ENCODE results near the gene BABAM2. TPM values are rescaled to one million over a fixed set of nuclear protein-coding genes. Genes with fewer than 3 reads are reported as not detected.

Gene BABAM2
- total and polyA plus RNA-seq, 2 experiments from 2014 or later, result 17.8 to 21.5 TPM

DNA sequence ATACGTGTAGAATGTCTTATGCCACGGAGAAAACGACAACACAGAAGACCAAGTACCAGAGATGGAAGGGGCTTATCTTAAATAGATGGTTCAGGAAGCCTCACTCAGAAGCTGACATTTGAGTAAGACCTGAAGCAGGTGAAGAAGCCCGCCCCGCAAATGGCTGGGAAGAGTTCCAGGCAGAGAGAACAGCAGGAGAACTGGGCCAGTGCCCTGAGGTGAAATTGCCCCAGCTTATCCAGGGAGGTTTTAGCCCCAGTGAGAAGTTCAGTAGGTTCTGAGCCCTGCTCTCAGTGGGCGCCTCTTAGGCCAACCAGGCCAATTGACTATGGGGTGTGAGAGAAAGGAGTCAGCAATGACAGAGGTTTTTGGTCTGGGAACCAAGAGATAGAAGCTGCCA lies 336.0 kb downstream of the BABAM2 start:
- no peaks in the 10 kb centered on the region for H3K79me2 ChIP-seq (replicated peaks; ENCODE audit: insufficient read depth)
- H3K4me1 ChIP-seq (ENCODE audit: insufficient read depth), result no peaks in the 10 kb centered on the region
- H3K9me3 Mint-ChIP-seq, result no peaks in the 10 kb centered on the region
- H3K27me3 ChIP-seq (ENCODE audit: insufficient read depth), result no peaks in the 10 kb centered on the region
- no peak overlapping the region for H3K27ac Mint-ChIP-seq
- ATAC-seq (no peak), DNase-seq (ENCODE audit: low spot score) (no peak)
- TF ChIP-seq, protein P1, sequence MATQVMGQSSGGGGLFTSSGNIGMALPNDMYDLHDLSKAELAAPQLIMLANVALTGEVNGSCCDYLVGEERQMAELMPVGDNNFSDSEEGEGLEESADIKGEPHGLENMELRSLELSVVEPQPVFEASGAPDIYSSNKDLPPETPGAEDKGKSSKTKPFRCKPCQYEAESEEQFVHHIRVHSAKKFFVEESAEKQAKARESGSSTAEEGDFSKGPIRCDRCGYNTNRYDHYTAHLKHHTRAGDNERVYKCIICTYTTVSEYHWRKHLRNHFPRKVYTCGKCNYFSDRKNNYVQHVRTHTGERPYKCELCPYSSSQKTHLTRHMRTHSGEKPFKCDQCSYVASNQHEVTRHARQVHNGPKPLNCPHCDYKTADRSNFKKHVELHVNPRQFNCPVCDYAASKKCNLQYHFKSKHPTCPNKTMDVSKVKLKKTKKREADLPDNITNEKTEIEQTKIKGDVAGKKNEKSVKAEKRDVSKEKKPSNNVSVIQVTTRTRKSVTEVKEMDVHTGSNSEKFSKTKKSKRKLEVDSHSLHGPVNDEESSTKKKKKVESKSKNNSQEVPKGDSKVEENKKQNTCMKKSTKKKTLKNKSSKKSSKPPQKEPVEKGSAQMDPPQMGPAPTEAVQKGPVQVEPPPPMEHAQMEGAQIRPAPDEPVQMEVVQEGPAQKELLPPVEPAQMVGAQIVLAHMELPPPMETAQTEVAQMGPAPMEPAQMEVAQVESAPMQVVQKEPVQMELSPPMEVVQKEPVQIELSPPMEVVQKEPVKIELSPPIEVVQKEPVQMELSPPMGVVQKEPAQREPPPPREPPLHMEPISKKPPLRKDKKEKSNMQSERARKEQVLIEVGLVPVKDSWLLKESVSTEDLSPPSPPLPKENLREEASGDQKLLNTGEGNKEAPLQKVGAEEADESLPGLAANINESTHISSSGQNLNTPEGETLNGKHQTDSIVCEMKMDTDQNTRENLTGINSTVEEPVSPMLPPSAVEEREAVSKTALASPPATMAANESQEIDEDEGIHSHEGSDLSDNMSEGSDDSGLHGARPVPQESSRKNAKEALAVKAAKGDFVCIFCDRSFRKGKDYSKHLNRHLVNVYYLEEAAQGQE (IDR thresholded peaks at IDR 0.05; ENCODE audit: unreplicated experiment), result no peak
- TF ChIP-seq ZNF114 (CRISPR knock-in tag; IDR thresholded peaks at IDR 0.05), result no peak
- no peak for TF ChIP-seq ZNF331 (CRISPR knock-in tag; IDR thresholded peaks at IDR 0.05; ENCODE audit: low read depth)
- TF ChIP-seq, protein P2, sequence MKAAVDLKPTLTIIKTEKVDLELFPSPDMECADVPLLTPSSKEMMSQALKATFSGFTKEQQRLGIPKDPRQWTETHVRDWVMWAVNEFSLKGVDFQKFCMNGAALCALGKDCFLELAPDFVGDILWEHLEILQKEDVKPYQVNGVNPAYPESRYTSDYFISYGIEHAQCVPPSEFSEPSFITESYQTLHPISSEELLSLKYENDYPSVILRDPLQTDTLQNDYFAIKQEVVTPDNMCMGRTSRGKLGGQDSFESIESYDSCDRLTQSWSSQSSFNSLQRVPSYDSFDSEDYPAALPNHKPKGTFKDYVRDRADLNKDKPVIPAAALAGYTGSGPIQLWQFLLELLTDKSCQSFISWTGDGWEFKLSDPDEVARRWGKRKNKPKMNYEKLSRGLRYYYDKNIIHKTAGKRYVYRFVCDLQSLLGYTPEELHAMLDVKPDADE (IDR thresholded peaks at IDR 0.05), result no peak
- no peaks in the 10 kb centered on the region for H3K9me2 ChIP-seq (ENCODE audit: insufficient read depth)
- peaks cover 6% of the 10 kb centered on the region for H3K4me1 Mint-ChIP-seq
- H3K4me2 ChIP-seq, result no peak overlapping the region
- no peaks in the 10 kb centered on the region for H3K36me3 ChIP-seq (ENCODE audit: insufficient read depth)
- H2AFZ ChIP-seq, result no peak overlapping the region
- H3F3A ChIP-seq (replicated peaks; ENCODE audit: low read depth), result no peaks in the 10 kb centered on the region
- no peaks in the 10 kb centered on the region for H3K27me3 Mint-ChIP-seq (ENCODE audit: insufficient read depth, low read depth, poor library complexity)
- H3K4me3 ChIP-seq, result no peak overlapping the region
- H3K4me3 Mint-ChIP-seq, result no peak overlapping the region
- no peaks in the 10 kb centered on the region for H4K20me1 ChIP-seq (replicated peaks; ENCODE audit: insufficient read depth)
- no peak overlapping the region for H3K27ac ChIP-seq (ENCODE audit: low read depth)
- H3K36me3 Mint-ChIP-seq (ENCODE audit: low read depth), result no peaks in the 10 kb centered on the region

DNA sequence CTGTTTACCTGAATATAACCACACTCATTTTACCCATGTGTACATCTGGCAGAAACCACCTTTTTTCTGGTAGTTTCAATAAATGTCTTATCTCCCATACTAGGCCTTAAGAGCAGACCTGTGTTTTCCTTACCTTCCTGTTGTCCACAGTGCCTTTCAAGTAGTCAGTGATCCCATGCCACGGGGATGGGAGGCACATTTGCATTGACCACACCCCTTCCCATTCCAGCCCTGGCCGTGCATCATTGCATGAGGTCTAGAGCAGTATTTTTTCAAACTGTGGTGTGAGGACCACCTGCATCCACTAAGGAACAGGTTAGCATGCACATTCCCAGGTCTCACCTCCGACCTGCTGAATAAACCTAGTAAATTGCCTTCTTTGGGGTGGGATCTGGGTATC lies 337.0 kb downstream of the BABAM2 start:
- Histone ChIP-seq H3K4me1 (ENCODE audit: insufficient read depth) (no peaks in the 10 kb centered on the region), H3K4me2 (no peak overlapping the region), H3K27ac (ENCODE audit: low read depth) (no peak overlapping the region), H3K27me3 (ENCODE audit: insufficient read depth) (no peaks in the 10 kb centered on the region), H2AFZ (no peak overlapping the region), H3K4me3 (no peak overlapping the region), H4K20me1 (replicated peaks; ENCODE audit: insufficient read depth) (no peaks in the 10 kb centered on the region), H3K79me2 (replicated peaks; ENCODE audit: insufficient read depth) (no peaks in the 10 kb centered on the region), H3K9me2 (ENCODE audit: insufficient read depth) (no peaks in the 10 kb centered on the region), H3F3A (replicated peaks; ENCODE audit: low read depth) (no peaks in the 10 kb centered on the region), H3K36me3 (ENCODE audit: insufficient read depth) (no peaks in the 10 kb centered on the region)
- H3K4me3 Mint-ChIP-seq, result no peak overlapping the region
- no peaks in the 10 kb centered on the region for H3K36me3 Mint-ChIP-seq (ENCODE audit: low read depth)
- ATAC-seq (peak; percentile 79), DNase-seq (ENCODE audit: low spot score) (peak; percentile 39)
- H3K27ac Mint-ChIP-seq, result 0 out of 2 replicates have a peak overlapping the region, but pooled peaks have one; percentile 9
- no peaks in the 10 kb centered on the region for H3K27me3 Mint-ChIP-seq (ENCODE audit: insufficient read depth, low read depth, poor library complexity)
- peaks cover 6% of the 10 kb centered on the region for H3K4me1 Mint-ChIP-seq
- H3K9me3 Mint-ChIP-seq, result no peaks in the 10 kb centered on the region
- no peak for TF ChIP-seq POLR2AphosphoS5 (IDR thresholded peaks at IDR 0.05; ENCODE audit: low read depth)
- no peak for TF ChIP-seq EZH2phosphoT487 (IDR thresholded peaks at IDR 0.05; ENCODE audit: unreplicated experiment)
- TF ChIP-seq, protein P1 (IDR thresholded peaks at IDR 0.05; ENCODE audit: unreplicated experiment), result no peak
- TF ChIP-seq, protein P3, sequence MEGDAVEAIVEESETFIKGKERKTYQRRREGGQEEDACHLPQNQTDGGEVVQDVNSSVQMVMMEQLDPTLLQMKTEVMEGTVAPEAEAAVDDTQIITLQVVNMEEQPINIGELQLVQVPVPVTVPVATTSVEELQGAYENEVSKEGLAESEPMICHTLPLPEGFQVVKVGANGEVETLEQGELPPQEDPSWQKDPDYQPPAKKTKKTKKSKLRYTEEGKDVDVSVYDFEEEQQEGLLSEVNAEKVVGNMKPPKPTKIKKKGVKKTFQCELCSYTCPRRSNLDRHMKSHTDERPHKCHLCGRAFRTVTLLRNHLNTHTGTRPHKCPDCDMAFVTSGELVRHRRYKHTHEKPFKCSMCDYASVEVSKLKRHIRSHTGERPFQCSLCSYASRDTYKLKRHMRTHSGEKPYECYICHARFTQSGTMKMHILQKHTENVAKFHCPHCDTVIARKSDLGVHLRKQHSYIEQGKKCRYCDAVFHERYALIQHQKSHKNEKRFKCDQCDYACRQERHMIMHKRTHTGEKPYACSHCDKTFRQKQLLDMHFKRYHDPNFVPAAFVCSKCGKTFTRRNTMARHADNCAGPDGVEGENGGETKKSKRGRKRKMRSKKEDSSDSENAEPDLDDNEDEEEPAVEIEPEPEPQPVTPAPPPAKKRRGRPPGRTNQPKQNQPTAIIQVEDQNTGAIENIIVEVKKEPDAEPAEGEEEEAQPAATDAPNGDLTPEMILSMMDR (conservative IDR thresholded peaks at IDR 0.05; ENCODE audit: low read depth in 2 of 2), result no peak
